Fibroblast of mammary gland (primary cell): ENCODE data around the gene DMAC2L.

Experiments
- DNase-seq: peaks from one replicate; pipeline ENCODE4 v3.0.0-alpha.2; 2010; ENCODE audit warnings: low read depth
- H3K4me3 ChIP-seq: 2 replicates; pipeline ENCODE4 v1.5.1; 2011; ENCODE audit warnings: low read depth, mild to moderate bottlenecking, low read length, moderate library complexity; ENCODE audit not compliant: control insufficient read depth
- TF ChIP-seq, protein P1 (sequence below): conservative IDR thresholded peaks from 2 replicates; pipeline ENCODE4 v1.5.1; 2011; ENCODE audit warnings: low read depth, low read length, inconsistent platforms; ENCODE audit not compliant: control insufficient read depth, insufficient read depth

The DMAC2L gene

DNA sequence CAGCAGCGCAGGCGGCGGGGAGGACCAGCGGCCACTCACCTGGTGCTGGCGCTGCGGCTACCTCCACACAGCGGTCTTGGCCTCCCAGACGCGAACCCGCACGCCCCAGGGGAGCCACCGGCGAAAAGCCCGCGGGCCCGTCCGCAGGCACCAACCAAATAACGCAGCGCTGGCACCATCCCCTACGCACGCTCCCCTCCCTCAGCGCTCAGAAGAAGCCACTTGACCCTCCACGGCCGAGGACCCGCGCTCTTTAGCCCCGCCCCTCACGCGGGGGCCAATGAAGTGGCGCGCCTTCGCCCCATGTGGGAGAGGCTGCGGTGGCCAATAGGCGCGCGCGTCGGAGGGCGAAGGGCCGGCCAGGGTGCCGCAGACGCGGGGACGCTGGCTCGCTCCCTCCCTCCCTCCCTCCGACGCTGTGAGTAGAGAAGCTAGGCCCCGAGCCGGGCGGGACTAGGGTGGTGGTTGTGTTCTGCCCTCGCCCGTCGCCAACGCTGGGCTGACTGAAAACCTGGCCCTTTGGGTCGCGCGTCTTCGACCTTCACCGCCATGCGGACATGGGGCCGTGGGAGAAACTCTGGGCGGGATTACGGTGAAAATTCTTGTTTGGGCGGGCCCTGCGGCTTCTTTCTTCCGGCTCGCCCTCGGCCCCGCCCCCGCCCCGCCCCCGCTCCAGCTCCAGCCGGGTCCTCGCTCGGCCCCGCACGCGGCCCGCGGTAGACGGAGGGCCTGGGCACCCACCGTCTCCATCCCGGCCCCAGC is at the start of gene DMAC2L, which contains the start of gene L2HGDH:
Gene DMAC2L, plus strand, starts transcription at position 353 of the 762 bp plus-strand sequence. CDS start 9,164 bp downstream, outside the sequence.
Gene L2HGDH, minus strand, starts transcription at position 258 of the 762 bp plus-strand sequence. Its CDS starts 79 bp downstream, at position 179.
- peak; percentile 81 for DNase-seq
- peak within 1 kb of the TSS; percentile 81 for H3K4me3 ChIP-seq
- TF ChIP-seq, protein P1, sequence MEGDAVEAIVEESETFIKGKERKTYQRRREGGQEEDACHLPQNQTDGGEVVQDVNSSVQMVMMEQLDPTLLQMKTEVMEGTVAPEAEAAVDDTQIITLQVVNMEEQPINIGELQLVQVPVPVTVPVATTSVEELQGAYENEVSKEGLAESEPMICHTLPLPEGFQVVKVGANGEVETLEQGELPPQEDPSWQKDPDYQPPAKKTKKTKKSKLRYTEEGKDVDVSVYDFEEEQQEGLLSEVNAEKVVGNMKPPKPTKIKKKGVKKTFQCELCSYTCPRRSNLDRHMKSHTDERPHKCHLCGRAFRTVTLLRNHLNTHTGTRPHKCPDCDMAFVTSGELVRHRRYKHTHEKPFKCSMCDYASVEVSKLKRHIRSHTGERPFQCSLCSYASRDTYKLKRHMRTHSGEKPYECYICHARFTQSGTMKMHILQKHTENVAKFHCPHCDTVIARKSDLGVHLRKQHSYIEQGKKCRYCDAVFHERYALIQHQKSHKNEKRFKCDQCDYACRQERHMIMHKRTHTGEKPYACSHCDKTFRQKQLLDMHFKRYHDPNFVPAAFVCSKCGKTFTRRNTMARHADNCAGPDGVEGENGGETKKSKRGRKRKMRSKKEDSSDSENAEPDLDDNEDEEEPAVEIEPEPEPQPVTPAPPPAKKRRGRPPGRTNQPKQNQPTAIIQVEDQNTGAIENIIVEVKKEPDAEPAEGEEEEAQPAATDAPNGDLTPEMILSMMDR: no peak

DNA sequence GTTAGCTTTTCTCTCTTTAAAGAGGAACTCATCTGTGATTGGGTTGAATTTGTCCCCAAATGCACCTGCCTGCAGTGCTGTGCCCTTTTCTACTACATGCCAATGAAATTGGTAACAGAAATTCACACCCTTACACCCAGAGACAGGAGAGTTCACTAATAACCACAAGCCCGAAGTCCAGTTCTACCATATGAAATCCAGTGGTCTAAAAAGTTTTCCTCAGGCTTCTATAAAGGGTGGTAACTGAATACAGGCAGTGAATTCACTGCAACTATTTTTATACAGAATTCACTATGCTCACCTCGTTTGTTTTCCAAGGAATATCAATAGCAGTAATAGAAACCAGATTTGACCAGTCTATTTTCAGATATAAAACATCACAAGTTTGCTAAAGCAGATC is 49.3 kb upstream of the DMAC2L start:
- H3K4me3 ChIP-seq: no peak overlapping the region
- TF ChIP-seq, protein P1: no peak
- no peak for DNase-seq

- no peak for DNase-seq
- no peak overlapping the region for H3K4me3 ChIP-seq
- TF ChIP-seq, protein P1: no peak
Observed at GRCh38 chr14:50263321-50263720, 48.8 kb upstream of the DMAC2L start.

DNA sequence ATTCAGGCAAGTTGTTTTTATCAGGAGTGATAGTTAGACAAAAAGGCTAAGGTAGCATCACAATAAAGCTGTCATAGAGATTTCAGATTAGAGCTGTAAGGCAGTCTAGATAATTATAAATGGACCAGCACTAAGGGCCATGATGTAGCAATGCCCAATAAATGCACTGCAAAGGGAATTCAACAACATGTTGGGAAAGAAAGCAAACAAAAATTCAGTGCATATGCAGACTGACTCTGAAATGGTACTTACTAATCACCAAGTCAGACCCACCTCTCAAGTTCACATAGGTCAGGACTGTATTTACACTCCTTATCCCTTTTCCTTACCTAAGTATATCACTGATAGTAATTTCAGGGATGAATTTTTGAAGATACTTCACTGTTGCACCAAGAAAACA is 47.1 kb upstream of the DMAC2L start:
- no peak overlapping the region for H3K4me3 ChIP-seq
- DNase-seq: no peak
- TF ChIP-seq, protein P1: no peak

GRCh38 chr14:50270932-50271331 is 41.2 kb upstream of the DMAC2L start:
- DNase-seq: no peak
- TF ChIP-seq, protein P1: no peak
- H3K4me3 ChIP-seq: no peak overlapping the region

DNA sequence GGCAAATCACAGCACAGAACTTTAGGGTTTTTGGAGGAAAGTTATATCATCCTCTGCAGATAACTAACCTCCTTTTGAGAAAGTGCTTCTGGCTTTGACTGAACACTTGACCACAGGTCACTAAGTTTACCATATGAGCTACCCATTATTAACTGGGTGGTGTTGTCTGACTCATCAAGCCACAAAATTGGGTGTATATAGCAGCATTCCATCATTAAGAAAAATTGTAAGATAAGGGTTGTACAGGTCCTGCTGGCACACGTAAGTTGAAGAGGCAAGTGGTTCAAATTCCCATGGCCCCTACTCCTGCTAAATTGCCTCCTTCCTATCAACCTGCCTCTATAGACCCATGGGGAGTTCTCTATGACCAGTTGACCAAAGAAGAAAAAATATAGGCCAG is 39.6 kb upstream of the DMAC2L start:
- no peak for DNase-seq
- H3K4me3 ChIP-seq: no peak overlapping the region
- TF ChIP-seq, protein P1: no peak
